Measurements from ENCODE around the gene XPO6.

Gene XPO6

DNA sequence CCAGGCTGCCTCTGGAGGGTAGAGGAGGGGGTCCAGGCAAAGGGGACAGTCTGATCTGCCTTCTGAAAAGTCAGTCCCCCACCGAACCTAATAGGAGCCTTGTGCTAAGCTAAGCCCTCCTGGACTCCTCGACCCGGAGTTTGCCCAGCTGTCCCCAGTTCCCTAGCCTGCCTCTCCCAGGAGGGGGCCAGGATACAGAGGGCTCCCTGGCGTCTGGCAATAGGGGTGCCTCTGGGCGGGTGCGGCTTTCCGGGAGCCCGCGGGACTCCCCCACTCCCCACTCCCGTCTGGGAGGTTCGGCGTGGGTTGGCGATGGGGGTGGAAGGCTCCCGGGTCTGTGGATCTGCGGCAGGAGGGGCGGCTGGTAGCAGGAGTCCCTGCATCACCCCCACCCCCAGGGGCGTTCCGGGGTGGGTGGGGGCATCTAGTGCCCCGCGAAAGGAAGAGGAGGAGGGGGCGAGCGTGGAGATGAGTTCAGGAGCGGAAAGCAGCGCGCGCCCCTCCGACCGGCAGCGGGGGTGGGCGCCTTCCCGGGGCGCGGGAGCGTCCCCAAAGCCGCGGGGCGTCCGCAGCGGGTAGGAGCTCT is 149.4 kb downstream of the XPO6 start:
- DNase-seq (ENCODE audit: low spot score): no peak

- DNase-seq (ENCODE audit: low spot score): no peak
Observed at GRCh38 chr16:28061352-28062101, 150.2 kb downstream of the XPO6 start.

GRCh38 chr16:28059841-28060575 is 151.8 kb downstream of the XPO6 start:
- DNase-seq (ENCODE audit: low spot score): no peak

GRCh38 chr16:28058839-28059589 is 152.8 kb downstream of the XPO6 start:
- DNase-seq (ENCODE audit: low spot score): no peak

- DNase-seq (ENCODE audit: low spot score): no peak
Observed at GRCh38 chr16:28057949-28058348, 153.8 kb downstream of the XPO6 start.

GRCh38 chr16:28053461-28053860 is 158.3 kb downstream of the XPO6 start:
- no peak for DNase-seq (ENCODE audit: low spot score)

DNA sequence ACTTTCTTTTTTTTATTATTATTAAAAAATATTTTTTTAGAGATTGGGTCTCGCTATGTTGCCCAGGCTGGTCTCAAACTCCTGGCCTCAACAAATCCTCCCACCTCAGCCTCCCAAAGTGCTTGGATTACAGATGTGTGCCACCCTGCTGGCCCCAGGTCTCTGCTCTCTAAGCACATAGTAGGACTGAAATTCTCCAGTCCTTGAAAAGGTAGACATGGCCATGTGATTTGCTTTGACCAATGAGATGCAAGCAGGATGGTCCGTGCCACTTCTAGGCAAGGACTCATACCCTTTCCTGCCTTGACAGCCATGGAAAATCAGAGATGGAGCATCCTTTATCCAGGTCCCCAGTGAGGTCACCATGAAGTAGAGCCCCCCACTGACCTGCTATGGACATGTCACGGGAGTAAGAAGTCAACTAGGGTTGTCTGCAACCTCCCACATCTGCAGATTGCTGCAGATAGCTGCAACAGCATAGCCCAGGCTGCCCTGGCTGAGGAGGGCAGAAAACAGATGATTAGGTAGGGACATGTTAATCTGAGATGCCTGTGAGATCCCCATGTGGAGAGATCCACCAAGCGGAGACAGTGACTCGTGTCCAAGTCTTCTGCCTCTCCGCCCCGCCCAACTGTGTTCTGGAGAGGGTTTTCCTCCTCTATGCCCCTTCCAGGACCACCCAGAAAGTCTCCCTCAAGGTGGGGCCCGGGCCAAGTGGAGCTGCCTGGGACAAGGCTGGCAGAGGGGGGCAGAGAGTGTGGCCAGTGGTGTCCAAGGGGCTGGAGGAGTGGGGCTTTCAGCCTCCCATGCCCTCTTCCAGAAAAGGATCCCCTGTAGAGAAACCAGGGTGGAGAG is 159.3 kb downstream of the XPO6 start:
- DNase-seq (ENCODE audit: low spot score): no peak

- DNase-seq (ENCODE audit: low spot score): no peak
Observed at GRCh38 chr16:28051486-28051885, 160.3 kb downstream of the XPO6 start.

All from GM03348 (cell line).